HL-60 (cell line): ENCODE results near the gene TSPAN15.

Source experiments
- DNase-seq, 2 experiments: peaks; one replicate each; pipeline ENCODE4 v3.0.0-alpha.2; 2010 to 2020; ENCODE audit warnings: low read depth in 1 of 2, low spot score in 1 of 2
- H3K27ac ChIP-seq: fragments of 250-450 bp; sonication (Bioruptor Pico); replicated peaks from 2 replicates; pipeline ENCODE4 v1.5.1; 2020; ENCODE audit warnings: mild to moderate bottlenecking, moderate library complexity
- H3K27me3 ChIP-seq: fragments of 250-450 bp; sonication (Bioruptor Pico); 2 replicates; pipeline ENCODE4 v1.5.1; 2021; ENCODE audit warnings: mild to moderate bottlenecking, moderate library complexity; ENCODE audit not compliant: insufficient read depth, poor library complexity, severe bottlenecking
- H3K4me3 ChIP-seq: replicated peaks from 2 replicates; pipeline ENCODE4 v1.5.1; 2011; ENCODE audit warnings: mild to moderate bottlenecking, control low read depth, low read length; ENCODE audit not compliant: insufficient read depth
- GABPA ChIP-seq: IDR thresholded peaks from 2 replicates; pipeline ENCODE4 v1.6.1; 2012; ENCODE audit warnings: low read depth
- POLR2AphosphoS5 ChIP-seq: IDR thresholded peaks from 2 replicates; pipeline ENCODE4 v1.6.1; 2012; ENCODE audit warnings: low read depth
- REST ChIP-seq: IDR thresholded peaks from 2 replicates; pipeline ENCODE4 v1.6.1; 2012; ENCODE audit warnings: low read depth; ENCODE audit not compliant: insufficient replicate concordance
- SPI1 ChIP-seq: IDR thresholded peaks from 2 replicates; pipeline ENCODE4 v1.6.1; 2012; ENCODE audit warnings: low read depth, mild to moderate bottlenecking, borderline replicate concordance
- TF ChIP-seq, protein P1 (sequence below): IDR thresholded peaks from one replicate; pipeline ENCODE4 v1.5.1; 2011; ENCODE audit warnings: low read length, control low read depth, inconsistent platforms; ENCODE audit not compliant: insufficient read depth

TSPAN15 gene

GRCh38 chr10:69481811-69482524 lies 30.7 kb downstream of the TSPAN15 start:
- DNase-seq: no peak

DNA sequence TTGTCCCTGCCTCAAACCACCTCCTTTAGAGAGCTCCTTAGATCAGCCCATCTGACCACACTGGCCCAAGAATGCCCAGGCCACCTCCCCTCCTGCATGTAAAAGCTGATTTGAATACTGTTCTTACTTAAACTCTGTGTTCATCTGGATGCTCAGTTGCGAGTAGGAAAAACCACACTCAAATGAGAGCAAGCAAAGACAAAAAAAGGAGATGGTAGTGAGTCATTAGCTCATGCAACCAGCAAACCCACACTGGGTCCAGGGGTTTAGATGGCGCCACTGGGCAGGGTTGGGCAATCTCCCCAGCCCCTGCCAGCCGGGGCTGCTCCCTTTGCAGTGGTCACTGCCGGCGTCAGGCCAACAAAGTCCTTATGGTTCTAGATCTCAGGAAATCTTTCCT lies 32.7 kb downstream of the TSPAN15 start:
- no peak for DNase-seq

More at GRCh38 chr10:69481811-69482524, 30.7 kb downstream of the TSPAN15 start:
- no peak for TF ChIP-seq SPI1
- TF ChIP-seq, protein P1, sequence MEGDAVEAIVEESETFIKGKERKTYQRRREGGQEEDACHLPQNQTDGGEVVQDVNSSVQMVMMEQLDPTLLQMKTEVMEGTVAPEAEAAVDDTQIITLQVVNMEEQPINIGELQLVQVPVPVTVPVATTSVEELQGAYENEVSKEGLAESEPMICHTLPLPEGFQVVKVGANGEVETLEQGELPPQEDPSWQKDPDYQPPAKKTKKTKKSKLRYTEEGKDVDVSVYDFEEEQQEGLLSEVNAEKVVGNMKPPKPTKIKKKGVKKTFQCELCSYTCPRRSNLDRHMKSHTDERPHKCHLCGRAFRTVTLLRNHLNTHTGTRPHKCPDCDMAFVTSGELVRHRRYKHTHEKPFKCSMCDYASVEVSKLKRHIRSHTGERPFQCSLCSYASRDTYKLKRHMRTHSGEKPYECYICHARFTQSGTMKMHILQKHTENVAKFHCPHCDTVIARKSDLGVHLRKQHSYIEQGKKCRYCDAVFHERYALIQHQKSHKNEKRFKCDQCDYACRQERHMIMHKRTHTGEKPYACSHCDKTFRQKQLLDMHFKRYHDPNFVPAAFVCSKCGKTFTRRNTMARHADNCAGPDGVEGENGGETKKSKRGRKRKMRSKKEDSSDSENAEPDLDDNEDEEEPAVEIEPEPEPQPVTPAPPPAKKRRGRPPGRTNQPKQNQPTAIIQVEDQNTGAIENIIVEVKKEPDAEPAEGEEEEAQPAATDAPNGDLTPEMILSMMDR: no peak
- no peak for TF ChIP-seq POLR2AphosphoS5
- TF ChIP-seq REST: no peak
- TF ChIP-seq GABPA: no peak
- H3K4me3 ChIP-seq: no peak overlapping the region
- no peaks in the 10 kb centered on the region for H3K27me3 ChIP-seq
- no peak overlapping the region for H3K27ac ChIP-seq

GRCh38 chr10:69484736-69485135 lies 33.5 kb downstream of the TSPAN15 start:
- Histone ChIP-seq H3K27me3 (no peaks in the 10 kb centered on the region), H3K27ac (no peak overlapping the region), H3K4me3 (no peak overlapping the region)
- DNase-seq: no peak
- TF ChIP-seq GABPA (no peak), POLR2AphosphoS5 (no peak), REST (no peak), SPI1 (no peak)
- TF ChIP-seq, protein P1: no peak

More for the DNA sequence above, 32.7 kb downstream of the TSPAN15 start:
- Histone ChIP-seq H3K27ac (no peak overlapping the region), H3K27me3 (no peaks in the 10 kb centered on the region), H3K4me3 (no peak overlapping the region)
- TF ChIP-seq POLR2AphosphoS5: no peak
- no peak for TF ChIP-seq REST
- TF ChIP-seq, protein P1: no peak
- no peak for TF ChIP-seq GABPA
- TF ChIP-seq SPI1: no peak
